H1 (cell line): ENCODE data around the gene GUCA1A. TPM values are rescaled to one million over a fixed set of nuclear protein-coding genes. Genes with fewer than 3 reads are reported as not detected.

Source experiments
- CTCF ChIA-PET: fragments of 300-600 bp; sonication (Branson Sonifier 250); formaldehyde crosslinking; loops from one replicate; lab custom pipeline; 2021; ENCODE audit not compliant: partially characterized antibody; lab: Charles Lee
- POLR2A ChIA-PET: fragments of 300-600 bp; sonication (Branson Sonifier 250); formaldehyde crosslinking; loops from one replicate; lab custom pipeline; 2021; ENCODE audit warnings: inconsistent platforms; ENCODE audit not compliant: partially characterized antibody; lab: Charles Lee
- DNase-seq, 2 experiments: peaks; one replicate each; pipeline versions ENCODE4 v3.0.0 to v3.0.0-alpha.2; 2010 to 2022; ENCODE audit warnings: low spot score in 2 of 2, low read depth in 1 of 2, mixed read lengths in 1 of 2
- FAIRE-seq: peaks from 2 replicates; lab custom pipeline; 2011; peaks lifted over from hg19 to GRCh38; lab: Jason Lieb, UNC
- H2AFZ ChIP-seq: 2 replicates; pipeline ENCODE4 v1.8.1; 2012; ENCODE audit warnings: low read length, inconsistent platforms
- H2AK5ac ChIP-seq: 2 replicates; pipeline ENCODE4 v1.6.1; 2013; ENCODE audit warnings: low read depth, low read length
- H2BK120ac ChIP-seq: replicated peaks from 2 replicates; pipeline ENCODE3; 2013; ENCODE audit warnings: low read depth, low read length, inconsistent platforms
- H2BK12ac ChIP-seq: 2 replicates; pipeline ENCODE4 v1.6.1; 2013; ENCODE audit warnings: low read depth, low read length
- H2BK15ac ChIP-seq: 2 replicates; pipeline ENCODE4 v1.6.1; 2013; ENCODE audit warnings: low read length
- H2BK20ac ChIP-seq: 2 replicates; pipeline ENCODE4 v1.6.1; 2013; ENCODE audit warnings: low read length
- H2BK5ac ChIP-seq: 2 replicates; pipeline ENCODE4 v1.6.1; 2013; ENCODE audit warnings: low read depth, low read length
- H3K14ac ChIP-seq: 2 replicates; pipeline ENCODE4 v1.6.1; 2013; ENCODE audit warnings: inconsistent platforms; ENCODE audit not compliant: insufficient read length
- H3K18ac ChIP-seq: 2 replicates; pipeline ENCODE4 v1.6.1; 2013; ENCODE audit warnings: low read length; ENCODE audit errors: extremely low read depth
- H3K23ac ChIP-seq: 2 replicates; pipeline ENCODE4 v1.6.1; 2013; ENCODE audit warnings: inconsistent platforms; ENCODE audit not compliant: insufficient read length
- H3K23me2 ChIP-seq: 2 replicates; pipeline ENCODE4 v1.6.1; 2013; ENCODE audit warnings: low read depth, low read length
- H3K27ac ChIP-seq: 2 replicates; pipeline ENCODE4 v1.6.1; 2011; ENCODE audit warnings: low read depth, low read length, inconsistent platforms
- H3K27me3 ChIP-seq, 4 experiments: replicated peaks in 1 of 4; 1 replicate in 1 of 4; 2 replicates in 3 of 4; pipeline versions ENCODE4 v1.6.1 to v1.8.1; 2011 to 2013; ENCODE audit warnings: low read length in 3 of 4, mild to moderate bottlenecking in 3 of 4, inconsistent platforms in 2 of 4, mixed read lengths in 2 of 4, moderate library complexity in 1 of 4; ENCODE audit not compliant: control insufficient read depth in 3 of 4, insufficient read depth in 3 of 4; ENCODE audit errors: extremely low read depth in 1 of 4
- H3K36me3 ChIP-seq, 4 experiments: 2 replicates each; pipeline versions ENCODE4 v1.6.1 to v1.8.1; 2011 to 2013; ENCODE audit warnings: mild to moderate bottlenecking in 4 of 4, low read length in 3 of 4, moderate library complexity in 2 of 4, control low read depth in 1 of 4, inconsistent platforms in 1 of 4; ENCODE audit not compliant: insufficient read depth in 4 of 4, control insufficient read depth in 2 of 4
- H3K4ac ChIP-seq: replicated peaks from 2 replicates; pipeline ENCODE3; 2013; ENCODE audit warnings: low read length, low read depth, mixed read lengths, inconsistent platforms; ENCODE audit not compliant: insufficient read length
- H3K4me1 ChIP-seq, 4 experiments: replicated peaks in 1 of 4; 1 replicate in 1 of 4; 2 replicates in 3 of 4; pipeline versions ENCODE4 v1.6.1 to v1.8.1; 2011 to 2013; ENCODE audit warnings: low read length in 3 of 4, inconsistent platforms in 2 of 4, mixed read lengths in 1 of 4; ENCODE audit not compliant: insufficient read depth in 4 of 4, control insufficient read depth in 3 of 4
- H3K4me2 ChIP-seq, 2 experiments: 2 replicates each; pipeline versions ENCODE4 v1.6.1 to v1.8.1; 2011 to 2013; ENCODE audit warnings: low read depth in 2 of 2, low read length in 2 of 2, control low read depth in 1 of 2, inconsistent platforms in 1 of 2, mild to moderate bottlenecking in 1 of 2; ENCODE audit not compliant: insufficient read depth in 1 of 2
- H3K4me3 ChIP-seq, 4 experiments: fragments of 200-600, 300-600 bp in 1 of 4; sonication (generic), shearing (Covaris generic), sonication (Bioruptor Twin) in 1 of 4; 2 replicates each; pipeline versions ENCODE4 v1.5.1 to v1.8.1; 2011 to 2016; ENCODE audit warnings: low read length in 4 of 4, low read depth in 3 of 4, control low read depth in 2 of 4, inconsistent platforms in 2 of 4, mild to moderate bottlenecking in 2 of 4, mixed read lengths in 1 of 4, moderate library complexity in 1 of 4; ENCODE audit not compliant: insufficient read depth in 2 of 4; ENCODE audit errors: extremely low read depth in 1 of 4
- H3K56ac ChIP-seq: replicated peaks from 2 replicates; pipeline ENCODE3; 2013; ENCODE audit warnings: low read depth, mild to moderate bottlenecking, mixed read lengths, low read length, inconsistent platforms; ENCODE audit not compliant: insufficient read length
- H3K79me1 ChIP-seq: 2 replicates; pipeline ENCODE4 v1.6.1; 2013; ENCODE audit warnings: low read depth, low read length, control low read depth
- H3K79me2 ChIP-seq, 2 experiments: 2 replicates each; pipeline versions ENCODE4 v1.6.1 to v1.8.1; 2012 to 2013; ENCODE audit warnings: low read length in 2 of 2, mild to moderate bottlenecking in 2 of 2, inconsistent platforms in 1 of 2; ENCODE audit not compliant: insufficient read depth in 2 of 2, control insufficient read depth in 1 of 2
- H3K9ac ChIP-seq, 4 experiments: replicated peaks in 1 of 4; 1 replicate in 1 of 4; 2 replicates in 3 of 4; pipeline versions ENCODE4 v1.6.1 to v1.8.1; 2011 to 2013; ENCODE audit warnings: low read depth in 3 of 4, low read length in 3 of 4, control low read depth in 2 of 4, mild to moderate bottlenecking in 2 of 4, moderate library complexity in 2 of 4, inconsistent platforms in 1 of 4; ENCODE audit errors: extremely low read depth in 1 of 4
- H3K9me3 ChIP-seq, 2 experiments: 2 replicates each; pipeline versions ENCODE4 v1.6.1 to v1.8.1; 2012 to 2013; ENCODE audit warnings: mild to moderate bottlenecking in 2 of 2, moderate library complexity in 2 of 2, control low read depth in 1 of 2, inconsistent platforms in 1 of 2, low read depth in 1 of 2, low read length in 1 of 2, mixed read lengths in 1 of 2; ENCODE audit not compliant: insufficient read depth in 2 of 2
- H4K20me1 ChIP-seq, 2 experiments: replicated peaks in 1 of 2; 2 replicates each; pipeline versions ENCODE3 to v1.8.1; 2011 to 2013; ENCODE audit warnings: inconsistent platforms in 2 of 2, low read length in 2 of 2, mild to moderate bottlenecking in 1 of 2; ENCODE audit not compliant: insufficient read depth in 2 of 2, control insufficient read depth in 1 of 2
- H4K5ac ChIP-seq: 2 replicates; pipeline ENCODE4 v1.6.1; 2013; ENCODE audit warnings: low read length, low read depth, mixed read lengths, inconsistent platforms; ENCODE audit not compliant: insufficient read length
- H4K8ac ChIP-seq: 2 replicates; pipeline ENCODE4 v1.8.0; 2013; ENCODE audit warnings: mild to moderate bottlenecking, moderate library complexity, low read length, inconsistent platforms; ENCODE audit not compliant: insufficient read depth; ENCODE audit errors: extremely low read depth
- H4K91ac ChIP-seq: replicated peaks from 2 replicates; pipeline ENCODE3; 2013; ENCODE audit warnings: low read length, mixed read lengths, inconsistent platforms; ENCODE audit not compliant: insufficient read length
- BCL11A ChIP-seq, 2 experiments: IDR thresholded peaks; one replicate each; pipeline ENCODE4 v1.6.1; 2011; ENCODE audit warnings: low read depth in 2 of 2, low read length in 2 of 2, mild to moderate bottlenecking in 2 of 2
- CHD2 ChIP-seq: IDR thresholded peaks from 2 replicates; pipeline ENCODE4 v1.6.1; 2012; ENCODE audit warnings: low read length, improper control_type of control experiment
- HDAC2 ChIP-seq, 2 experiments: fragments of 300-600 bp in 1 of 2; sonication (generic) in 1 of 2; IDR thresholded peaks; 2 replicates each; pipeline ENCODE4 v1.6.1; 2011 to 2012; ENCODE audit warnings: low read depth in 2 of 2, low read length in 2 of 2, mild to moderate bottlenecking in 2 of 2, moderate library complexity in 2 of 2, borderline replicate concordance in 1 of 2, inconsistent platforms in 1 of 2
- PHF8 ChIP-seq: fragments of 200-600 bp; sonication (generic); conservative IDR thresholded peaks from 2 replicates; pipeline ENCODE4 v1.7.1; 2012; ENCODE audit warnings: low read depth, mild to moderate bottlenecking, inconsistent platforms, low read length, moderate library complexity
- POLR2A ChIP-seq, 2 experiments: IDR thresholded peaks; 1 replicate in 1 of 2; 2 replicates in 1 of 2; pipeline ENCODE4 v1.6.1; 2011; ENCODE audit warnings: low read depth in 2 of 2, low read length in 2 of 2, mild to moderate bottlenecking in 2 of 2; ENCODE audit errors: control extremely low read depth in 1 of 2
- RXRA ChIP-seq: IDR thresholded peaks from 2 replicates; pipeline ENCODE4 v1.6.1; 2011; ENCODE audit warnings: low read depth, mild to moderate bottlenecking, low read length, moderate library complexity; ENCODE audit not compliant: insufficient read depth
- SAP30 ChIP-seq: fragments of 300-600 bp; sonication (generic); IDR thresholded peaks from 2 replicates; pipeline ENCODE4 v1.7.1; 2012; ENCODE audit warnings: low read length, moderate library complexity, mild to moderate bottlenecking, inconsistent platforms; ENCODE audit not compliant: insufficient read depth, insufficient replicate concordance
- SIX5 ChIP-seq: IDR thresholded peaks from 2 replicates; pipeline ENCODE4 v1.6.1; 2011; ENCODE audit warnings: mild to moderate bottlenecking, low read depth, low read length
- WGBS, 2 experiments: shearing (Covaris generic) in 1 of 2; methylation state at CpG; one replicate each; pipeline versions ENCODE4 v1.1.6 to v1.1.7; 2013 to 2015; ENCODE audit warnings: low lambda C conversion rate in 2 of 2, mixed read lengths in 2 of 2, inconsistent platforms in 1 of 2, low coverage in 1 of 2, missing lambda C conversion rate in 1 of 2; ENCODE audit not compliant: insufficient replicate concordance in 2 of 2, insufficient coverage in 1 of 2, insufficient read length in 1 of 2; ENCODE audit errors: extremely low coverage in 1 of 2, missing lambda C conversion rate in 1 of 2; 5-methylcytosine and 5-hydroxymethylcytosine counted together
- polyA plus RNA-seq, 7 experiments: library from polyadenylated mRNA; depleted of rRNA in 3 of 7; stranded (reverse) in 5 of 7; unstranded in 2 of 7; fragments of >200 nt in 5 of 7; fragments of 200-250 nt in 2 of 7; gene quantifications; 1 replicate in 5 of 7; 2 replicates in 1 of 7; 4 replicates in 1 of 7; pipeline versions ENCODE4 v1.2.1 to v1.2.3, GENCODE V29; 2011 to 2013; ENCODE audit warnings: missing spikeins in 2 of 7, mixed read lengths in 2 of 7
- total RNA-seq: library from RNA; stranded (reverse); fragmentation: NEBNext Ultra II Directional; extraction: Animal tissue kit (Norgen Biotek cat#: 25700); gene quantifications from 2 replicates; pipeline ENCODE4 v1.2.1, GENCODE V29; 2021
- TF ChIP-seq, protein P1 (sequence below): IDR thresholded peaks from 2 replicates; pipeline ENCODE4 v1.6.1; 2011; ENCODE audit warnings: low read length, improper control_type of control experiment

Gene GUCA1A
- total and polyA plus RNA-seq, 2 of the 8 experiments (the other 6 are each of a cell fraction or from before 2014, with no cell fraction given) = 4.6 to 24.6 TPM

DNA sequence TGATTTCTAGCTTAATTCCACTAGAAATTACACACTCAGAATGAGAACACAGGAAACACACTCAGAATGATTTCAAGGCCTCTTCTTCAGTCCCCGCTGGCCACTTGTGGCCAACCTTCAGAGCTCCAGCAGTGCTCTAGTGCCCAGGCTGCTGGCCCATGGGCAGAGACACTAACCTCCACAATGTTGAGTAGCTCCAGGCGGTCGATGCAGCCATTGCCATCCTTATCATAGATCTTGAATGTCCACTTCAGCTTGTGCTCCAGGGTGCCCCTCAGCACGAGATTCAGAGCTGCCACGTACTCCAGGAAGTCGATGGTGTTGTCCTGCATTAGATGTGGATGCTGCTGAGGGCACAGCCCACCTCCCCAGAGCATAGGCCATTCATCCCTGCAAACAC lies 15.2 kb downstream of the GUCA1A start:
- Histone ChIP-seq H3K14ac (no peak overlapping the region), H2BK15ac (no peak overlapping the region), H2BK5ac (no peak overlapping the region), H3K9me3 (no peaks in the 10 kb centered on the region), H4K8ac (no peak overlapping the region), H3K27me3 (no peaks in the 10 kb centered on the region), H3K23ac (no peak overlapping the region), H3K79me1 (no peaks in the 10 kb centered on the region), H4K20me1 (no peaks in the 10 kb centered on the region), H3K4ac (no peak overlapping the region), H2AFZ (no peak overlapping the region), H3K27ac (no peak overlapping the region), H2AK5ac (no peak overlapping the region), H3K36me3 (no peaks in the 10 kb centered on the region), H3K4me2 (no peak overlapping the region), H3K9ac (no peak overlapping the region), H3K4me3 (no peak overlapping the region)
- ChIA-PET CTCF (interaction anchor here (0.6 to 3.3 kb wide), 14 partner anchors 9 to 673 kb away, joined by 3 to 11 read pairs (median 4); partner anchors contain the start of gene GUCA1A), POLR2A (interaction anchor here (0.8 to 1.0 kb wide), 3 partner anchors 14 to 91 kb away, joined by 3 to 4 read pairs (median 4); no protein-coding TSS in a partner anchor)
- TF ChIP-seq POLR2A (IDR thresholded peaks at IDR 0.05; ENCODE audit: control extremely low read depth in 1 of 2, low read depth in 2 of 2, low read length in 2 of 2) = no peak
- no peak for TF ChIP-seq SAP30
- TF ChIP-seq HDAC2 (IDR thresholded peaks at IDR 0.05; ENCODE audit: borderline replicate concordance in 1 of 2, low read depth in 2 of 2, low read length in 2 of 2) = no peak
- no peak for TF ChIP-seq PHF8
- TF ChIP-seq, protein P1, sequence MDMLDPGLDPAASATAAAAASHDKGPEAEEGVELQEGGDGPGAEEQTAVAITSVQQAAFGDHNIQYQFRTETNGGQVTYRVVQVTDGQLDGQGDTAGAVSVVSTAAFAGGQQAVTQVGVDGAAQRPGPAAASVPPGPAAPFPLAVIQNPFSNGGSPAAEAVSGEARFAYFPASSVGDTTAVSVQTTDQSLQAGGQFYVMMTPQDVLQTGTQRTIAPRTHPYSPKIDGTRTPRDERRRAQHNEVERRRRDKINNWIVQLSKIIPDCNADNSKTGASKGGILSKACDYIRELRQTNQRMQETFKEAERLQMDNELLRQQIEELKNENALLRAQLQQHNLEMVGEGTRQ = no peak
- no peak for TF ChIP-seq RXRA
- TF ChIP-seq BCL11A (IDR thresholded peaks at IDR 0.05; ENCODE audit: low read depth in 2 of 2, low read length in 2 of 2) = no peak
- no peak for TF ChIP-seq CHD2
- TF ChIP-seq SIX5 = no peak
- TF ChIP-seq, all 59 proteins: peak for 0
- H3K18ac ChIP-seq = no peak overlapping the region
- no peak overlapping the region for H4K5ac ChIP-seq
- no peaks in the 10 kb centered on the region for H3K23me2 ChIP-seq
- H2BK12ac ChIP-seq = no peak overlapping the region
- FAIRE-seq = no peak
- H4K91ac ChIP-seq = no peak overlapping the region
- 96% methylated on average over 6 of the region's 6 CpGs; no CpG with 5 or more reads in 1 of the 2 experiments for WGBS, 2 experiments
- H3K4me1 ChIP-seq = peaks cover 0 to 8% (median 5%) of the 10 kb centered on the region in 4 experiments; a peak in 5 of 7 replicates
- DNase-seq = no peak
- H2BK120ac ChIP-seq = no peak overlapping the region
- H3K79me2 ChIP-seq = no peaks in the 10 kb centered on the region
- no peak overlapping the region for H3K56ac ChIP-seq
- H2BK20ac ChIP-seq = no peak overlapping the region
